ENCODE measurements around the gene ADGRF3.
"Not testable (repeated sequence)": the region's sequence is repeated elsewhere in the genome, so short reads cannot be mapped to it uniquely, and the experiment has no call there.

The ADGRF3 gene

GRCh38 chr2:26309921-26310320, 36.7 kb downstream of the ADGRF3 start:
- no peak for DNase-seq (ENCODE audit: insufficient read length)
- TF ChIP-seq POLR2AphosphoS5 (IDR thresholded peaks at IDR 0.05; ENCODE audit: low read depth, low read length) (no peak), TAF1 (IDR thresholded peaks at IDR 0.05; ENCODE audit: borderline replicate concordance, low read depth, low read length) (no peak), POLR2A (IDR thresholded peaks at IDR 0.05; ENCODE audit: low read depth, low read length) (no peak)
- FAIRE-seq: no peak

- FAIRE-seq (no peak), DNase-seq (ENCODE audit: insufficient read length) (no peak)
- TF ChIP-seq POLR2A (IDR thresholded peaks at IDR 0.05; ENCODE audit: low read depth, low read length): no peak
- TF ChIP-seq TAF1 (IDR thresholded peaks at IDR 0.05; ENCODE audit: borderline replicate concordance, low read depth, low read length): no peak
Measured at GRCh38 chr2:26305540-26305939, 41.0 kb downstream of the ADGRF3 start.

- FAIRE-seq; DNase-seq (ENCODE audit: insufficient read length): not testable (repeated sequence)
Measured at GRCh38 chr2:26305094-26305493, 41.5 kb downstream of the ADGRF3 start.

- no peak for TF ChIP-seq TAF1 (IDR thresholded peaks at IDR 0.05; ENCODE audit: borderline replicate concordance, low read depth, low read length)
- no peak for TF ChIP-seq POLR2A (IDR thresholded peaks at IDR 0.05; ENCODE audit: low read depth, low read length)
- TF ChIP-seq POLR2AphosphoS5 (IDR thresholded peaks at IDR 0.05; ENCODE audit: low read depth, low read length): no peak
- no peak for FAIRE-seq
- DNase-seq (ENCODE audit: insufficient read length): no peak
Measured at GRCh38 chr2:26302846-26303245, 43.7 kb downstream of the ADGRF3 start.

- DNase-seq (ENCODE audit: insufficient read length): no peak
- peak; percentile 14 for FAIRE-seq
Measured at GRCh38 chr2:26300234-26300925, 46.2 kb downstream of the ADGRF3 start.

GRCh38 chr2:26299471-26300101, 47.0 kb downstream of the ADGRF3 start:
- TF ChIP-seq POLR2A (IDR thresholded peaks at IDR 0.05; ENCODE audit: low read depth, low read length) (no peak), TAF1 (IDR thresholded peaks at IDR 0.05; ENCODE audit: borderline replicate concordance, low read depth, low read length) (no peak), POLR2AphosphoS5 (IDR thresholded peaks at IDR 0.05; ENCODE audit: low read depth, low read length) (no peak)
- peak; percentile 54 for FAIRE-seq
- no peak for DNase-seq (ENCODE audit: insufficient read length)

More at GRCh38 chr2:26300234-26300925, 46.2 kb downstream of the ADGRF3 start:
- TF ChIP-seq POLR2A (IDR thresholded peaks at IDR 0.05; ENCODE audit: low read depth, low read length): no peak
- TF ChIP-seq POLR2AphosphoS5 (IDR thresholded peaks at IDR 0.05; ENCODE audit: low read depth, low read length): no peak
- no peak for TF ChIP-seq TAF1 (IDR thresholded peaks at IDR 0.05; ENCODE audit: borderline replicate concordance, low read depth, low read length)

- DNase-seq (ENCODE audit: insufficient read length): no peak
- TF ChIP-seq TAF1 (IDR thresholded peaks at IDR 0.05; ENCODE audit: borderline replicate concordance, low read depth, low read length) (no peak), POLR2A (IDR thresholded peaks at IDR 0.05; ENCODE audit: low read depth, low read length) (0 out of 2 replicates have a peak, but pooled peaks have one; percentile 21)
- peak; percentile 44 for FAIRE-seq
Measured at GRCh38 chr2:26298638-26299393, 47.8 kb downstream of the ADGRF3 start.

GRCh38 chr2:26298286-26298637, 48.3 kb downstream of the ADGRF3 start:
- DNase-seq (ENCODE audit: insufficient read length): no peak
- FAIRE-seq: no peak
- TF ChIP-seq TAF1 (IDR thresholded peaks at IDR 0.05; ENCODE audit: borderline replicate concordance, low read depth, low read length) (no peak), POLR2AphosphoS5 (IDR thresholded peaks at IDR 0.05; ENCODE audit: low read depth, low read length) (no peak)

- no peak for TF ChIP-seq POLR2A (IDR thresholded peaks at IDR 0.05; ENCODE audit: low read depth, low read length)
- no peak for TF ChIP-seq POLR2AphosphoS5 (IDR thresholded peaks at IDR 0.05; ENCODE audit: low read depth, low read length)
- TF ChIP-seq TAF1 (IDR thresholded peaks at IDR 0.05; ENCODE audit: borderline replicate concordance, low read depth, low read length): no peak
- DNase-seq (ENCODE audit: insufficient read length): no peak
- FAIRE-seq: no peak
Measured at GRCh38 chr2:26297061-26297460, 49.5 kb downstream of the ADGRF3 start.

- no peak for FAIRE-seq
- TF ChIP-seq POLR2AphosphoS5 (IDR thresholded peaks at IDR 0.05; ENCODE audit: low read depth, low read length) (no peak), POLR2A (IDR thresholded peaks at IDR 0.05; ENCODE audit: low read depth, low read length) (no peak), TAF1 (IDR thresholded peaks at IDR 0.05; ENCODE audit: borderline replicate concordance, low read depth, low read length) (no peak)
- DNase-seq (ENCODE audit: insufficient read length): no peak
Measured at GRCh38 chr2:26295511-26295910, 51.1 kb downstream of the ADGRF3 start.

- DNase-seq (ENCODE audit: insufficient read length): no peak
- no peak for FAIRE-seq
- TF ChIP-seq POLR2A (IDR thresholded peaks at IDR 0.05; ENCODE audit: low read depth, low read length): no peak
- TF ChIP-seq TAF1 (IDR thresholded peaks at IDR 0.05; ENCODE audit: borderline replicate concordance, low read depth, low read length): no peak
- TF ChIP-seq POLR2AphosphoS5 (IDR thresholded peaks at IDR 0.05; ENCODE audit: low read depth, low read length): no peak
Measured at GRCh38 chr2:26292646-26293045, 53.9 kb downstream of the ADGRF3 start.

- TF ChIP-seq POLR2A (IDR thresholded peaks at IDR 0.05; ENCODE audit: low read depth, low read length): no peak
- FAIRE-seq (no peak), DNase-seq (ENCODE audit: insufficient read length) (no peak)
Measured at GRCh38 chr2:26290001-26290400, 56.6 kb downstream of the ADGRF3 start.

All from GM12892 (cell line).